Neural progenitor cell (in vitro differentiated cells): ENCODE data around the gene SLC66A3. TPM values are rescaled to one million over a fixed set of nuclear protein-coding genes. Genes with fewer than 3 reads are reported as not detected.

Experiments
- DNase-seq: peaks from one replicate; pipeline ENCODE4 v3.0.0-alpha.2; 2016; ENCODE audit warnings: low spot score
- H2AFZ ChIP-seq: fragments of 200-600 bp; sonication (generic); replicated peaks from 2 replicates; pipeline ENCODE4 v1.6.1; 2016; ENCODE audit warnings: antibody characterized with exemption
- H3F3A ChIP-seq: fragments of 200-600 bp; sonication (generic); 2 replicates; pipeline ENCODE4 v1.6.1; 2016; ENCODE audit warnings: antibody characterized with exemption, low read depth
- H3K27ac ChIP-seq: fragments of 200-600 bp; sonication (generic); 2 replicates; pipeline ENCODE4 v1.5.1; 2016; ENCODE audit warnings: mild to moderate bottlenecking
- H3K27me3 ChIP-seq: fragments of 200-600 bp; sonication (generic); 2 replicates; pipeline ENCODE4 v1.6.1; 2016; ENCODE audit warnings: mild to moderate bottlenecking, moderate library complexity
- H3K36me3 ChIP-seq: fragments of 200-600 bp; sonication (generic); 2 replicates; pipeline ENCODE4 v1.5.1; 2016
- H3K4me1 ChIP-seq: fragments of 200-600 bp; sonication (generic); 2 replicates; pipeline ENCODE4 v1.6.1; 2016; ENCODE audit warnings: mixed run types
- H3K4me2 ChIP-seq: fragments of 200-600 bp; sonication (generic); 2 replicates; pipeline ENCODE4 v1.6.1; 2016
- H3K4me3 ChIP-seq: fragments of 200-600 bp; sonication (generic); 2 replicates; pipeline ENCODE4 v1.5.1; 2016
- H3K79me2 ChIP-seq: fragments of 200-600 bp; sonication (generic); 2 replicates; pipeline ENCODE4 v1.6.1; 2016; ENCODE audit warnings: low read depth
- H3K9ac ChIP-seq: fragments of 200-600 bp; sonication (generic); 2 replicates; pipeline ENCODE4 v1.6.1; 2016
- H3K9me3 ChIP-seq: fragments of 200-600 bp; sonication (generic); 2 replicates; pipeline ENCODE4 v1.5.1; 2016; ENCODE audit warnings: low read depth
- H4K20me1 ChIP-seq: fragments of 200-600 bp; sonication (generic); 2 replicates; pipeline ENCODE4 v1.6.1; 2016; ENCODE audit warnings: low read depth
- H3K27ac Mint-ChIP-seq: 3 replicates; pipeline ENCODE4 v1.8.0; 2021; ENCODE audit warnings: mixed read lengths
- H3K27me3 Mint-ChIP-seq: 2 replicates; pipeline ENCODE4 v1.8.0; 2022; ENCODE audit warnings: low read depth, mild to moderate bottlenecking, inconsistent platforms, moderate library complexity, mixed read lengths; ENCODE audit not compliant: insufficient read depth
- H3K36me3 Mint-ChIP-seq: 3 replicates; pipeline ENCODE4 v1.8.0; 2021; ENCODE audit warnings: mixed read lengths
- H3K4me1 Mint-ChIP-seq: 3 replicates; pipeline ENCODE4 v1.8.0; 2021; ENCODE audit warnings: mixed read lengths
- H3K4me3 Mint-ChIP-seq: 3 replicates; pipeline ENCODE4 v1.8.0; 2021; ENCODE audit warnings: mild to moderate bottlenecking, moderate library complexity, mixed read lengths
- H3K9me3 Mint-ChIP-seq: 3 replicates; pipeline ENCODE4 v1.8.0; 2020; ENCODE audit warnings: mixed read lengths
- EZH2 ChIP-seq: fragments of 200-600 bp; sonication (generic); IDR thresholded peaks from 2 replicates; pipeline ENCODE4 v1.6.1; 2017; ENCODE audit warnings: antibody characterized with exemption, mild to moderate bottlenecking, moderate library complexity
- EZH2phosphoT487 ChIP-seq: fragments of 200-600 bp; sonication (generic); IDR thresholded peaks from 2 replicates; pipeline ENCODE4 v1.6.1; 2017; ENCODE audit warnings: antibody characterized with exemption
- total RNA-seq: library from RNA; depleted of rRNA; stranded (reverse); fragments of >200 nt; gene quantifications from 2 replicates; pipeline ENCODE4 v1.2.3, GENCODE V29; 2015; ENCODE audit warnings: low replicate concordance
- TF ChIP-seq, protein P1 (sequence below): fragments of 200-600 bp; sonication (generic); IDR thresholded peaks from 2 replicates; pipeline ENCODE4 v1.5.1; 2017; ENCODE audit warnings: antibody characterized with exemption, mild to moderate bottlenecking

SLC66A3 gene
- total RNA-seq, 1 donor from 2014 or later: 19.3 TPM

DNA sequence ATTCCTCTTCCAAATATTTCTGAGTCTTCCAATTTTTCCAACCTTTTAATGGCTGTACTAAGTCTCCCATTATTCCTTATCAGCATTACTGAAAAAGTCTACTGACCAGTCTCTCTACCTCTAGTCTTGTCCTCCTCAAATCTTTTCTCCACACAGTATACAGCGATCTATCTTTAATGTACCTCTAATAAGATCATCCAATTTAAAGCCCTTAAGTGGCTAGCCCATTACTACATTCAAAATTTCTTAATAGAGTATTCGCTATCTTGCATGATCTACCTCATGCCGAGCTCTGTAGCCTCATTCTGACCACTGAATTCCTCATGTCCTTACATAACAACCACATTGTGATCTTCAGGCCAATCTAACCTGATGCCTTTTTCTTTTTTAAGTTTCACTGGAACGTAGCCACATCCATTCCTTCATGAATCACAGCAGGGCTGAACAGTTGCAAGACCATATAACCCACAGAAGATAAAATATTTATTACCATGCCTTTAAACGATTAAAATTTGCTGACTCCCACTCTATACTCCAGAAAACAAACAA lies 57.9 kb downstream of the SLC66A3 start:
- peaks cover 36% of the 10 kb centered on the region for H3K36me3 Mint-ChIP-seq

DNA sequence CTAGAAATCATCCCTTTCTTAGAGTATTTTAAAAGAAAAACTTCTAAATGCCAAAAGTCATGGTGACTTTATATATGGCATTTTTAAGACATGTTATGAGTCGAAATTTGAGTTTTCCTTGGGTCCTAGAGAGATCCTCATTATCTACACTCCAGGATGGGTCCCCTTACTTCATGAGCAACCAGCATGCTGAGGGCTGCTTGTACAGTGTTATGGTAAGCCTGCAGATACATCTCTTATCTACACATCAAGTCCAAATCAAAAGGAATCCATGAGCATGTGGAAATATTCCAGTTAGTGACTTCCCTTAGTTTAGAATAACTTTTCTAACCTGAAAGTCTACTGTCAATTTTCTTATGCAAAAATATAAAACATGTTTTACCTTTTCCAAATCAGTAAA lies 58.7 kb downstream of the SLC66A3 start:
- Histone ChIP-seq H3K27me3 (no peaks in the 10 kb centered on the region), H3K4me1 (no peaks in the 10 kb centered on the region), H3K9ac (no peak overlapping the region), H3K4me3 (no peak overlapping the region), H3K9me3 (no peaks in the 10 kb centered on the region), H2AFZ (no peak overlapping the region), H3K4me2 (no peak overlapping the region), H3K27ac (no peak overlapping the region), H3K79me2 (no peaks in the 10 kb centered on the region), H3K36me3 (peaks cover 35% of the 10 kb centered on the region), H3F3A (no peaks in the 10 kb centered on the region), H4K20me1 (no peaks in the 10 kb centered on the region)
- DNase-seq: no peak
- Mint-ChIP-seq H3K4me3 (no peak overlapping the region), H3K27ac (no peak overlapping the region), H3K4me1 (no peaks in the 10 kb centered on the region), H3K27me3 (no peaks in the 10 kb centered on the region), H3K9me3 (no peaks in the 10 kb centered on the region), H3K36me3 (peaks cover 42% of the 10 kb centered on the region)
- no peak for TF ChIP-seq EZH2

More for the DNA sequence above, 57.9 kb downstream of the SLC66A3 start:
- no peak for DNase-seq
- no peaks in the 10 kb centered on the region for H3K4me1 Mint-ChIP-seq
- H3K27me3 ChIP-seq: no peaks in the 10 kb centered on the region
- H3K27ac Mint-ChIP-seq: no peak overlapping the region
- no peaks in the 10 kb centered on the region for H3K79me2 ChIP-seq
- TF ChIP-seq, protein P1, sequence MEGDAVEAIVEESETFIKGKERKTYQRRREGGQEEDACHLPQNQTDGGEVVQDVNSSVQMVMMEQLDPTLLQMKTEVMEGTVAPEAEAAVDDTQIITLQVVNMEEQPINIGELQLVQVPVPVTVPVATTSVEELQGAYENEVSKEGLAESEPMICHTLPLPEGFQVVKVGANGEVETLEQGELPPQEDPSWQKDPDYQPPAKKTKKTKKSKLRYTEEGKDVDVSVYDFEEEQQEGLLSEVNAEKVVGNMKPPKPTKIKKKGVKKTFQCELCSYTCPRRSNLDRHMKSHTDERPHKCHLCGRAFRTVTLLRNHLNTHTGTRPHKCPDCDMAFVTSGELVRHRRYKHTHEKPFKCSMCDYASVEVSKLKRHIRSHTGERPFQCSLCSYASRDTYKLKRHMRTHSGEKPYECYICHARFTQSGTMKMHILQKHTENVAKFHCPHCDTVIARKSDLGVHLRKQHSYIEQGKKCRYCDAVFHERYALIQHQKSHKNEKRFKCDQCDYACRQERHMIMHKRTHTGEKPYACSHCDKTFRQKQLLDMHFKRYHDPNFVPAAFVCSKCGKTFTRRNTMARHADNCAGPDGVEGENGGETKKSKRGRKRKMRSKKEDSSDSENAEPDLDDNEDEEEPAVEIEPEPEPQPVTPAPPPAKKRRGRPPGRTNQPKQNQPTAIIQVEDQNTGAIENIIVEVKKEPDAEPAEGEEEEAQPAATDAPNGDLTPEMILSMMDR: no peak
- no peak for TF ChIP-seq EZH2phosphoT487
- no peak for TF ChIP-seq EZH2
- no peak overlapping the region for H3K4me2 ChIP-seq
- no peak overlapping the region for H3K4me3 ChIP-seq
- no peak overlapping the region for H2AFZ ChIP-seq
- H3K4me3 Mint-ChIP-seq: no peak overlapping the region
- H3K36me3 ChIP-seq: peaks cover 29% of the 10 kb centered on the region
- no peaks in the 10 kb centered on the region for H3K4me1 ChIP-seq
- H3K9me3 Mint-ChIP-seq: no peaks in the 10 kb centered on the region
- H3F3A ChIP-seq: no peaks in the 10 kb centered on the region
- no peaks in the 10 kb centered on the region for H4K20me1 ChIP-seq
- no peaks in the 10 kb centered on the region for H3K27me3 Mint-ChIP-seq
- H3K9me3 ChIP-seq: no peaks in the 10 kb centered on the region
- no peak overlapping the region for H3K27ac ChIP-seq
- H3K9ac ChIP-seq: no peak overlapping the region

DNA sequence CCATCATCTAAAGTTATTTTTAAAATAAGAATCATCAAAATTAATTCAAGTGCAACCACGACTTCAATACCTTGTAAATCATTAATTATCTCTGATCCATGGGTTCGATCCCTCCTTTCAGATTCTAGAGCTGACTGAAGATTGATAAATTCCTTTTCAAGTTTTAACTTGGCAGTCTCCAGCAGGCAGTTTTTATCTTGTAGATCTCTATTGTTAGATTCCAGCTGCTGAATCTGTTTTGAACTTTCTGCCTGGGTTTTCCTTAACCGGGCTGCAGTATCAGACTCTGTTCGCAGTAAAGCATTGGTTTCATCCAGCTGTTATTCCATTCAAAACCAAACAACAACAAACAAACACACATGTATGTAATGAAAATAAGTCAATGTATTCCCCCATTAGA lies 59.5 kb downstream of the SLC66A3 start:
- Mint-ChIP-seq H3K27ac (no peak overlapping the region), H3K36me3 (peaks cover 47% of the 10 kb centered on the region), H3K27me3 (no peaks in the 10 kb centered on the region), H3K9me3 (no peaks in the 10 kb centered on the region), H3K4me3 (no peak overlapping the region), H3K4me1 (no peaks in the 10 kb centered on the region)
- H3K4me1 ChIP-seq: no peaks in the 10 kb centered on the region
- no peak overlapping the region for H3K27ac ChIP-seq
- H3K9ac ChIP-seq: no peak overlapping the region
- no peaks in the 10 kb centered on the region for H3K79me2 ChIP-seq
- no peaks in the 10 kb centered on the region for H3K9me3 ChIP-seq
- no peak overlapping the region for H2AFZ ChIP-seq
- H3K4me2 ChIP-seq: no peak overlapping the region
- no peak for DNase-seq
- H3K36me3 ChIP-seq: peaks cover 35% of the 10 kb centered on the region
- H3K27me3 ChIP-seq: no peaks in the 10 kb centered on the region
- H4K20me1 ChIP-seq: no peaks in the 10 kb centered on the region
- no peak overlapping the region for H3K4me3 ChIP-seq
- TF ChIP-seq, protein P1: no peak
- no peak for TF ChIP-seq EZH2
- no peak for TF ChIP-seq EZH2phosphoT487
- H3F3A ChIP-seq: no peaks in the 10 kb centered on the region

DNA sequence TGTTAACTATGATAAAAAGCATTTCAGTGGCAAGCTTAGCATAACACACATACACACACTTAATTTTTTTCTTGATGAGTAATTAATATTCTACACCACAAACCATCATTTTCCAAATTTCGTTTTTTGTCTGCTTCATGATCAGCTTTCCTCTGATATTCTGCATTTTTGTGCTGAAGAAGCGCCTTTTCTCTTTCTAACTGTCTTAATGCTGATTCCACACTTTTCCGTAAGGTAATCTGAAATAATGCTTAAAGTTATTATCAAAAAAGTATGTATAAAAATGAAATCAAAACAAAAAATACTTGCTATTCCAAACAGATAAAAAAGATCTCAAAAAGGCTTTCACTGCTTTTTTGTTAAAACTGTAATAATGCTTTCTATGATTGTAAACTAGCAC lies 60.1 kb downstream of the SLC66A3 start:
- no peaks in the 10 kb centered on the region for H4K20me1 ChIP-seq
- H2AFZ ChIP-seq: no peak overlapping the region
- Mint-ChIP-seq H3K4me1 (no peaks in the 10 kb centered on the region), H3K4me3 (no peak overlapping the region), H3K9me3 (no peaks in the 10 kb centered on the region), H3K36me3 (peaks cover 49% of the 10 kb centered on the region), H3K27ac (no peak overlapping the region), H3K27me3 (no peaks in the 10 kb centered on the region)
- TF ChIP-seq EZH2: no peak
- no peak overlapping the region for H3K9ac ChIP-seq
- no peaks in the 10 kb centered on the region for H3K79me2 ChIP-seq
- DNase-seq: no peak
- no peak overlapping the region for H3K4me2 ChIP-seq
- no peaks in the 10 kb centered on the region for H3K9me3 ChIP-seq
- no peak overlapping the region for H3K4me3 ChIP-seq
- peaks cover 35% of the 10 kb centered on the region for H3K36me3 ChIP-seq
- no peaks in the 10 kb centered on the region for H3F3A ChIP-seq
- H3K4me1 ChIP-seq: no peaks in the 10 kb centered on the region
- H3K27ac ChIP-seq: no peak overlapping the region
- no peaks in the 10 kb centered on the region for H3K27me3 ChIP-seq
